Heart left ventricle (tissue), 13 donors: ENCODE data around the gene POMT1.

Experiments
- POLR2A ChIP-seq, 2 donors: fragments of 450-650 bp; IDR thresholded peaks; one replicate each; pipeline ENCODE4 v1.6.1; 2017; ENCODE audit warnings: antibody characterized with exemption in 2 of 2, mild to moderate bottlenecking in 2 of 2, moderate library complexity in 2 of 2
- TF ChIP-seq, protein P1 (sequence below), 12 donors: fragments of 200-600 bp; sonication (generic) in 4 of 12; IDR thresholded peaks; one replicate each; pipeline versions ENCODE4 v1.5.0 to v1.8.0; 2018 to 2022; ENCODE audit warnings: antibody characterized with exemption in 12 of 12, mild to moderate bottlenecking in 5 of 12
- donor health status: ischemic (EF 13 %, LVEDD 7.1; RV severe dilation, severe dysfunction).
- donor health status: DM: no; HTN: yes; CAD: no.
- donor health status: DM: no; HTN: no; CAD: no.
- donor health status: ischemic (EF 25% LVEDD 6.9; RV normal size, moderate dysfunction).
- donor health status: ischemic (EF 25% LVEDD 5.7; RV mildly dilated, moderate dysfunction).
- donor health status: ischemic (EF 35%, LVEDD 5.7; RV mildly dilated, moderate dysfunction).
- donor health status: nonischemic (EF 11% LVEDD 7.7; RV severe dilation, severe dysfunction).
- donor health status: DM: yes; HTN: yes; CAD: no.
- donor health status: PGD.
- donor health status: ischemic (EF 29% LVEDD 5.4; RV normal size, mild dysfunction).
- donor health status: nonischemic (EF 23%, LVEDD 6.1; RV moderate dilation, normal function).

DNA sequence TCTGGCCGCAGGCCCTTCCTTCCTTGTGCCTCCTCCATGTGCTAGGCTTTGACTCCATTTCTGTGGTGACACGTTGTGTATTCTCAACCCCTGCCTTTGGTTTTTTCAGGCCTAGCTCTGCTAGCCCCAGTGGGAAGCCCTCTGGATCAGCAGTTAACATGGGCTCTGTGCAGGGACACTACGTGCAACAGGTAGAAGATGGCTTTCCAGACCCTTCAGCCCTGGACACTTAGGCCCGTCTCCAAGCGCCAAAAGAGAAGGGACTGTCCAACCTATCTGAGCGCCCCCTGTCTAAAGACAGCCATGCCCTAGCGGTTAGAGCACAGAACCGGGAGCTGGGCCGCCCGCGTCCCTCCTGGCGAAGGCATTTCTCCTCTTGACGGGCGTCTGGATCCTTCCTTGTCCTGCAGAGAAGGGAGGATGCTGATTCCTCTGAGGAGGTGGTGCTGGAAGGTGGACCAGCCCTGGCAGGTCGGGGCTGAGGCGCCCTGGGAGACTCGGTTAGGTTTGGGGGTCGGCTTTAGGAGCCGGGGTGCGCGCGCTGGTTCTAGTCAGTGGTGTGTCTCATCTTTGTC, 8.3 kb upstream of the POMT1 start:
- no peak for TF ChIP-seq POLR2A (IDR thresholded peaks at IDR 0.05)
- TF ChIP-seq, protein P1, sequence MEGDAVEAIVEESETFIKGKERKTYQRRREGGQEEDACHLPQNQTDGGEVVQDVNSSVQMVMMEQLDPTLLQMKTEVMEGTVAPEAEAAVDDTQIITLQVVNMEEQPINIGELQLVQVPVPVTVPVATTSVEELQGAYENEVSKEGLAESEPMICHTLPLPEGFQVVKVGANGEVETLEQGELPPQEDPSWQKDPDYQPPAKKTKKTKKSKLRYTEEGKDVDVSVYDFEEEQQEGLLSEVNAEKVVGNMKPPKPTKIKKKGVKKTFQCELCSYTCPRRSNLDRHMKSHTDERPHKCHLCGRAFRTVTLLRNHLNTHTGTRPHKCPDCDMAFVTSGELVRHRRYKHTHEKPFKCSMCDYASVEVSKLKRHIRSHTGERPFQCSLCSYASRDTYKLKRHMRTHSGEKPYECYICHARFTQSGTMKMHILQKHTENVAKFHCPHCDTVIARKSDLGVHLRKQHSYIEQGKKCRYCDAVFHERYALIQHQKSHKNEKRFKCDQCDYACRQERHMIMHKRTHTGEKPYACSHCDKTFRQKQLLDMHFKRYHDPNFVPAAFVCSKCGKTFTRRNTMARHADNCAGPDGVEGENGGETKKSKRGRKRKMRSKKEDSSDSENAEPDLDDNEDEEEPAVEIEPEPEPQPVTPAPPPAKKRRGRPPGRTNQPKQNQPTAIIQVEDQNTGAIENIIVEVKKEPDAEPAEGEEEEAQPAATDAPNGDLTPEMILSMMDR (IDR thresholded peaks at IDR 0.05), result no peak
